Measurements from ENCODE around the gene ZNF430.
"Not testable (repeated sequence)": the region's sequence is repeated elsewhere in the genome, so short reads cannot be mapped to it uniquely, and the experiment has no call there.

ZNF430 gene
- total RNA-seq, result 52.4 to 62.0 reads per million in 2 donors

- peak; percentile 68 to 99 (median 88) for DNase-seq
Observed at GRCh38 chr19:21020298-21021227, at the start of gene ZNF430. Gene ZNF430, plus strand, starts transcription at chr19:21020657. Its CDS starts 144 bp downstream, at chr19:21020801.

DNA sequence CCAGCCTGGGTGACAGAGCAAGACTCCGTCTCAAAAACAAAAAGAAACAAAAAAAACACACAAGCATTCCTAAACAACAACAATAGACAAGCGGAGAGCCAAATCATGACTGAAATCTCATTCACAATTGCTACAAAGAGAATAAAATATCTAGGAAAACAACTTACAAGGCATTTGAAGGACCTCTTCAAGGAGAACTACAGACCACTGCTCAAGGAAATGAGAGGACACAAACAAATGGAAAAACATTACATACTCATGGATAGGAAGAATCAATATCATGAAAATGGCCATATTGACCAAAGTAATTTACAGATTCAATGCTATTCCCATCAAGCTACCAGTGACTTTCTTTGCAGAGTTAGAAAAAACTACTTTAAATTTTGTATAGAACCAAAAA, 27.7 kb upstream of the ZNF430 start:
- not testable (repeated sequence) for DNase-seq

- peak; percentile 58 to 90 (median 78) for DNase-seq
Observed at GRCh38 chr19:20999731-21000352, 20.6 kb upstream of the ZNF430 start.

GRCh38 chr19:21021238-21021637, 781 bp downstream of the ZNF430 start:
- DNase-seq, result peak in 1 of 5 experiments; percentile 36

GRCh38 chr19:21022996-21023395, 2.5 kb downstream of the ZNF430 start:
- DNase-seq, result peak in 1 of 5 experiments; percentile 16

- DNase-seq, result no peak
Observed at GRCh38 chr19:21023901-21024300, 3.4 kb downstream of the ZNF430 start.

DNA sequence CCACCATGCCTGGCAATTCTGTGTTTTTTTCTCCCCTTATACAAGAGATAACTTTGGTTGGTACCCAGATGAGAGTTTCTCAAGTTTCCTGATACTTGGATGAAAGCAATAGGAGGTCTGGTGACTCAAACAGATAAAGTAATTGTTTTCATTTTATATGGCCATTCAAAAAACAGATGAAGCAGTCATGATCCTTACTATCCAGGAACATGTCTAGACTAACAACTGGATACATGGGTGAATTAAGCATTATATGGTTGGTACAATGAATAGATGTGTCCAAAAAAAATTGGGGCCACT, 8.5 kb downstream of the ZNF430 start:
- no peak for DNase-seq

DNA sequence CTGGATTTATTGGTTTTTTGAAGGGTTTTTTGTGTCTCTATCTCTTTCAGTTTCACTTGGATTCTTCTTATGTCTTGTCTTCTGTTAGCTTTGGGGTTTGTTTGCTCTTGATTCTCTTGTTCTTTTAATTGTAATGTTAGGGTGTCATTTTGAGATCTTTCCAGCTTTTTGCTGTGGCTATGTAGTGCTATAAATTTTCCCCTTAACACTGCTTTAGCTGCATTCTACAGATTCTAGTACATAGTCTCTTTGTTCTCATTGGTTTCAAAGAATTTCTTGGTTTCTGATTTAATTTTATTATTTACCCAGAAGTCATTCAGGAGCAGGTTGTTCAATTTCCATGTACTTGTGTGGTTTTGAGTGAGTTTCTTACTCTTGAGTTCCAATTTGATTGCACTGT, 24.6 kb downstream of the ZNF430 start:
- no peak for DNase-seq

- no peak for DNase-seq
Observed at GRCh38 chr19:21046489-21046888, 26.0 kb downstream of the ZNF430 start.

- DNase-seq, result no peak
Observed at GRCh38 chr19:21047716-21048115, 27.3 kb downstream of the ZNF430 start.

DNA sequence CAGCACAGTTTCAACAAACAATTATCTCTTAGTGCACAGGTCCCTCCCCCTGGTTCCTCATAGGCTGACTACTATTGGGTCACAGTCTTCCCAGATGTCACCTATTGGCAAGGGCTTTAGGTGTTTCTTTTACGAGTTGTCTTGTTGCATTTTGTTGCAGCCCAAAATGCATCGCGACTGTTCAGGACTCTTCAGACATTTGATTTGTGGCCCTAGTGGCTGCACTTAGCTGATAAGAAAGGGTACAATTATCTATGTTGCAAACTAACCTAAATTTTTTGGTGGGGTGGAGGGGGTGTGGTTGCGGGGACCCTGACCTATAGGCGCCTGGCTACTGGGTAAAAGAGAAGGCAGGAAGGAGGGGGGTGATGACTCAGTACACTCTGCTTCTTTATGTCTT, 32.4 kb downstream of the ZNF430 start:
- DNase-seq, result no peak

DNA sequence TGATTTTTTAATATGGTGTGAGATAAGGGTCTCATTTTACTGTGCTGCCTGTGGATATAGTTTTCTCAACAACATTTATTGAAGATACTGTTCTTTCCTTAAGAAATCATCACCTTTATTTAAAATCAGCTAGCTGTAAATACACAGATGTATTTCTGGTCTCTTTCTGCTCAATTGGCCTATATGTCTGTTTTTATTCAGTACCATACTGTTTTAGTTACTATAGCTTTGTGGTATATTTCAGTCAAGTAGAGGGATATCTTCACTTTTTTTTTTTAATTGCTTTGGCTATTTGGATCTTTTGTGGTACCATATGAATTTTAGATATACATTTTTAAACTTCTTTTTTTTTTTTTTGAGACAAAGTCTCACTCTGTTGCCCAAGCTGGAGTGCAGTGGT, 44.9 kb downstream of the ZNF430 start:
- DNase-seq, result no peak

DNA sequence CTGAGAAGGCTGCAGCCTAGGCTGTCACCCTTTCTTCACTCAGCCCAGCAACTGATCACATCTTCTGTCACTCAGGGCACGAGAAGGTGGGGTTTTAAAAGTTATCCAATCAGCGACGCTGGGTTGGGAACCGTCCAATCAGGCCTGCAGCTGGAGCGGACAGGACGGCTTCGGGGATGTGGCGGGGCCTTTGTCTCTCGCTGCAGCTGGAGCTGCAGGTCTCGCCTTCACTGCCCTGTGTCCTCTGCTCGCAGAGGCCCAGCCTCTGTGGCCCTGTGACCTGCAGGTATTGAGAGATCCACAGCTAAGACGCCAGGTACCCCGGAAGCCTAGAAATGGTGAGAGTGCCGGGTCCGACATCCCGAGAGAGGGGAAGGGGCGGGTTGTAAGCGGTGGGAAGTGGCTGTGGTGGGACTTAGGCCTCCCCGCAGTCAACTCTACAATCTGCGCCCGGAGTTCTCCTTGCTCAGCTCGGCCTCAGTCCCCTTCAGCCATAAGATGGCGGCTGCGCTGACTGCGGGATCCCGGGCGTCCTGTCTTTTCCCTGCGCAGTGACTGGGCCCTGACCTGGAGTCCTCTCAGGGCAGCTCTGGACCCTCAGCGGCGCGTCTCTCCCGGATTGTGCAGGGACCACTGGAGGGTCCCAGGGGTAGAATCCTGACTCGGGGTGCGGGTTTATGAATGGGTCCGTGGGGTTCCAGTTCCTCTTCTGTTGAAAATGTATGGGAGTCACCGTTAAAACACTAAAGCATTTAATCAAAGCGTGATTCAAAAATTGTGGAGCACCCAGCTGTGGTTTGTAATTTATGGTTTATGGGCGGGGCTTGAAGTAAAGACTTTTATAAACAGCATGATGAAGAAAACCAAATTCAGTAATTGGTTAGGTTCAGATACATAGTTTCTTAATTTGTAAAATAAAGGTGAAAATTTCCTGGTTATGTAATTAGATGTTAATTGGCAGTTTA, 61.8 kb downstream of the ZNF430 start, which contains the start of gene ZNF714:
ZNF714 (plus strand) TSS at position 193 of the 965 bp plus-strand sequence. CDS start 16,066 bp downstream, outside the sequence.
- peak; percentile 50 to 94 (median 73) for DNase-seq

GRCh38 chr19:21084343-21084742, 63.9 kb downstream of the ZNF430 start:
- peak in 1 of 5 experiments; percentile 17 for DNase-seq

DNA sequence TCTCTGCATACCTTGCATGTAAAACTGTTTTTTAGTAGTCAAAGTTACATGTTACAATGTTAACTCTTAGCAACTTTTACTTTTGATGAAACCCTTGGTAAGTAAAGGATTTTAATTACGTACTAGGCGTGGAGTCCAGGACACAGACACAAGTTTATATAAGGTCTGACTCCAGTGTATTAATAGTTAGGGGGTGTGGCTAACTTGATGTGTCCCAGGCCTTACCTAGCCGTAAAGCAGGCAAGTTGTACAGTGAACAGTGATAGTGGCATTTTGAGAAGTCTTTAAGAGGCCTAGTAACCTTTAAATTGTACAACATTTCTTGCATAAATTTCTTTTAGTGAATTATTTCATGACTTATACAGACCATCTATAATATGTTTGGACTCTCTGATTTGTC, 67.4 kb downstream of the ZNF430 start:
- DNase-seq, result no peak

GRCh38 chr19:21092109-21092508, 71.7 kb downstream of the ZNF430 start:
- no peak for DNase-seq

DNA sequence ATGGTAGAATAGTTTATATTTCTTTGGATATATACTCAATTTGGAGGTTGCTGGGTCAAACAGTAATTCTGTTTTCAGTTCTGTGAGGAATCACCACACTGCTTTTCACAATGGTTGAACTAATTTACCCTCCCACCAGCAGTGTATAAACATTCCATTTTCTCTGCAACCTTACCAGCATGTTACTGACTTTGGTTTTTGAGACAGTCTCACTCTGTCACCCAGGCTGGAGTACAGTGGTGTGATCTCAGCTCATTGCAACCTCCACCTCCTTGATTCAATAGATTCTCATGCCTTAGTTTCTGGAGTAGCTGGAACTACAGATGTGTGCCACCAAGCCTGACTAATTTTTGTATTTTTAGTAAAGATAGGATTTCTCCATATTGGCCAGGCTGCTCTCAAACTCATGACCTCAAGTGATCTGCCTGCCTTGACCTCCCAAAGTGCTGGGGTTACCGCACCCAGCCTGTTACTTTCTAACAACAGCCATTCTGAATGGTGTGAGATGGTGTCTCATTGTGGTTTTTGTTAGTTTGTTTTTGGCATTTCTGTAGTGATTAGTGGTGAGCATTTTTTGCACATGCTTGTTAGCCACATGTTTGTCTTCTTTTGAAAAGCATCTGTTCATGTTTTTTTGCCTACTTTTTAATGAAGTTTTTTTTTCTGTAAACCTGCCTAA, 74.0 kb downstream of the ZNF430 start:
- no peak for DNase-seq

DNA sequence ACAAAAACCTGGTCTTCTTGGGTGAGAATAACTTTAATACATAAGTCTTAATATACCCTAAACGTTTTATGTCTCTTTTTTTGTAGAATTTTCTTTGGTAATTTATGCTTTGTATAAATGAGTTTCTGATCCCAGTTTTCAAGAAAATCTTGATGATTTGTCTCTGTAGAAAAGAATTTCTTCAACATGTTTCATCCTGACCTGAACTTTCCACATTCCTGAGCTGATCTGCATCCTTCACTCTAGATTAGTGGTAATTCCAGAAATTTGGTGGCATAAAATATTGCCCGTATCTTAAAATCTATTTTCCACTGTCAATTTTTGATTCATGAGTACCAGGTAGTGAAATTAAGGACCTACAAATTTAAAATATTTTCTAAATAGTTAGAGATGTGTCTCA, 77.8 kb downstream of the ZNF430 start:
- DNase-seq, result no peak

GRCh38 chr19:21101521-21102242, 81.2 kb downstream of the ZNF430 start:
- DNase-seq, result peak in 1 of 5 experiments; percentile 22

DNA sequence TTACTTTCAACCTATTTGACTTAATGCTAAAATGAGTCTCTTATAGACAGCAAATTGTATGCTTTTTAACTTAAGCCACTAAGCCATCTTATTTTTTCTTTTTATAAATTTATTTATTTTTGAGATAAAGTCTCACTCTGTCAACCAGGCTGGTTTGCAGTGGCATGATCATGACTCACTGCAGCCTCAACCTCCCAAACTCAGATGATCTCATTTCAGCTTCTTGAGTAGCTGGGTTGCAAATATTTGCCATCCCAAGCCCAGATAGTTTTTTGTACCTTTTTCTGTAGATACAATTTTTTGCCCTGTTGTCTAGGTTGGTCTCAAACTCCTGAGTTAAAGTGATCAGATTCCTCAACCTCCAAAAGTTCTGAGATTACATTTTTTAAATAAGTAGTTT, 88.7 kb downstream of the ZNF430 start:
- DNase-seq, result no peak
